T-cell (primary cell): ENCODE results near the gene DOK5. TPM values are rescaled to one million over a fixed set of nuclear protein-coding genes. Genes with fewer than 3 reads are reported as not detected.
A peak's percentile ranks its signal among the peaks of the same experiment; 100 is the strongest.

ENCODE experiments used
- ATAC-seq, 4 experiments: fragments of 200-7000 bp in 3 of 4; fragments of 150-1000 bp in 1 of 4; cut with Tn5 transposase; replicated peaks in 1 of 4; 1 replicate in 3 of 4; 2 replicates in 1 of 4; pipeline ENCODE4 v1.10.0; 2021; ENCODE audit warnings: moderate library complexity in 3 of 4, mild to moderate bottlenecking in 2 of 4, moderate number of reproducible peaks in 1 of 4
- CTCF ChIA-PET, 2 donors: fragments of 300-600 bp; sonication (Branson Sonifier 250); formaldehyde crosslinking; loops; one replicate each; lab custom pipeline; 2022; ENCODE audit warnings: antibody characterized with exemption in 2 of 2; lab: Charles Lee
- POLR2A ChIA-PET, 2 donors: fragments of 300-600 bp; sonication (Branson Sonifier 250); formaldehyde crosslinking; loops; one replicate each; lab custom pipeline; 2022; ENCODE audit warnings: antibody characterized with exemption in 2 of 2; lab: Charles Lee
- DNase-seq, 35 experiments: peaks; one replicate each; pipeline versions ENCODE4 v3.0.0 to v3.0.0-alpha.2; 2013 to 2023
- H3K27ac ChIP-seq: one replicate; pipeline ENCODE4 v1.5.1; 2013; ENCODE audit warnings: low read length
- H3K27me3 ChIP-seq, 2 experiments: replicated peaks in 1 of 2; 1 replicate in 1 of 2; 2 replicates in 1 of 2; pipeline versions ENCODE4 v1.6.1 to v1.7.0; 2013; ENCODE audit warnings: low read length in 1 of 2, mixed read lengths in 1 of 2; ENCODE audit not compliant: control insufficient read depth in 2 of 2, insufficient read depth in 2 of 2; ENCODE audit errors: extremely low read depth in 1 of 2
- H3K36me3 ChIP-seq, 2 donors: 1 replicate in 1 of 2; 2 replicates in 1 of 2; pipeline versions ENCODE4 v1.6.1 to v1.7.0; 2013; ENCODE audit warnings: low read length in 1 of 2; ENCODE audit not compliant: control insufficient read depth in 2 of 2, insufficient read depth in 1 of 2; ENCODE audit errors: extremely low read depth in 1 of 2
- H3K4me1 ChIP-seq, 2 experiments: 1 replicate in 1 of 2; 2 replicates in 1 of 2; pipeline versions ENCODE4 v1.6.1 to v1.7.0; 2013; ENCODE audit warnings: low read length in 2 of 2, mixed read lengths in 1 of 2; ENCODE audit not compliant: insufficient read depth in 2 of 2, control insufficient read depth in 1 of 2; ENCODE audit errors: extremely low read depth in 1 of 2
- H3K4me3 ChIP-seq, 2 donors: 1 replicate in 1 of 2; 2 replicates in 1 of 2; pipeline versions ENCODE4 v1.5.1 to v1.7.0; 2013; ENCODE audit warnings: mild to moderate bottlenecking in 2 of 2, low read length in 1 of 2, moderate library complexity in 1 of 2; ENCODE audit not compliant: control insufficient read depth in 1 of 2; ENCODE audit errors: extremely low read depth in 1 of 2
- H3K9me3 ChIP-seq: 2 replicates; pipeline ENCODE4 v1.7.0; 2013
- H3K27ac Mint-ChIP-seq, 2 donors: one replicate each; pipeline ENCODE4 v1.8.0; 2020 to 2021; ENCODE audit warnings: mild to moderate bottlenecking in 2 of 2, mixed read lengths in 2 of 2
- H3K27me3 Mint-ChIP-seq, 2 donors: one replicate each; pipeline ENCODE4 v1.8.0; 2021 to 2022; ENCODE audit warnings: mixed read lengths in 2 of 2
- H3K36me3 Mint-ChIP-seq: one replicate; pipeline ENCODE4 v1.8.0; 2021; ENCODE audit warnings: mixed read lengths
- H3K4me1 Mint-ChIP-seq, 3 donors: one replicate each; pipeline ENCODE4 v1.8.0; 2020 to 2022; ENCODE audit warnings: mixed read lengths in 3 of 3, mild to moderate bottlenecking in 1 of 3
- H3K4me3 Mint-ChIP-seq, 3 donors: one replicate each; pipeline ENCODE4 v1.8.0; 2020 to 2022; ENCODE audit warnings: mild to moderate bottlenecking in 3 of 3, mixed read lengths in 3 of 3, moderate library complexity in 3 of 3
- H3K9me3 Mint-ChIP-seq, 3 donors: one replicate each; pipeline ENCODE4 v1.8.0; 2020 to 2022; ENCODE audit warnings: mixed read lengths in 3 of 3
- WGBS: methylation state at CpG from one replicate; pipeline ENCODE4 v1.1.5; 2013; ENCODE audit warnings: missing lambda C conversion rate; ENCODE audit not compliant: insufficient coverage; 5-methylcytosine and 5-hydroxymethylcytosine counted together
- total RNA-seq, 35 experiments: library from RNA in 6 of 35; stranded (reverse) in 6 of 35; fragments of 120-200 nt in 1 of 35; gene quantifications; one replicate each; pipeline versions ENCODE4 v1.2.1 to v1.2.4 and lab custom pipeline; 2013 to 2026

DOK5 gene
- total RNA-seq, 5 donors from 2014 or later (not counting 1 experiment from before 2014, with no cell fraction given) = not detected

DNA sequence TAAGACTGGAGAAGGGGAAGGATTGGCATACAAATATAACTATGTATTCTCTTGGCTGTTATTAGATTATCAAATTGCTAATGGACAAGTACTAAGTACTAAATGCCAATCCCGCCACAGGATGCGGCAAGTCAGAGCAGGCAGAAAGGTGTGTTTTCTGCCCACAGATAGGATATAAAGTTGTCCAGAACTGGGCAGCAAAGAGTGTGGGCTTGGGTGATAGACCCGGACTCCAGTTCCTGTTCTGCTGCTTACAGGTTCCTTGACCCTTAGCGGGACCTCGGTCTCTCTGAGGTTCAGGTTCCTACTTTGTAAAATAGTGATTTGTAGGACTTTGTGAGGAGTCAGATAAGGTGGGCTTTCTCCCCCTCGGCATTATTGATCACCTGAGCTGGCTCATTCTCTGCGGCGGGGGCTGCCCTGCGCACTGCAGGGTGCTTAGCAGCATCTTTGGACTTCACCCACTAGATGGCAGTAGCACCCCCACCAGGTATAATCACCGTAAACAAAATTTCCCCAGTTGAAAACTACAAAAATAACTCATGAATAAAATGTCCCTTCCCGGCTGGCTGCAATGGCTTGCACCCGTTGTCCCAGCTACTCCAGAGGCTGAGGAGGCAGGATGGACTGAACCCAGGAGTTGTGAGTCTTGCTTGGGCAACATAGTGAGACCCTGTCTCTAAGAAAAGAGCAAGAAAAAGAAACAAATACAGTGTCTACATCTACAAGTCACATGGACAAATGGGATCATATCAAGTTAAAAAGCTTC is 193.1 kb downstream of the DOK5 start:
- Mint-ChIP-seq H3K4me1 (peaks cover 5 to 6% (median 5%) of the 10 kb centered on the region in 3 donors), H3K27me3 (peaks cover 18 to 41% of the 10 kb centered on the region in 2 donors), H3K36me3 (no peaks in the 10 kb centered on the region), H3K9me3 (no peaks in the 10 kb centered on the region), H3K4me3 (no peak overlapping the region), H3K27ac (no peak overlapping the region)
- Histone ChIP-seq H3K36me3 (no peaks in the 10 kb centered on the region), H3K9me3 (no peaks in the 10 kb centered on the region), H3K4me3 (no peak overlapping the region), H3K27ac (no peak overlapping the region), H3K27me3 (peaks cover 3 to 14% of the 10 kb centered on the region in 2 experiments), H3K4me1 (peaks cover 0 to 5% of the 10 kb centered on the region in 2 experiments)
- CTCF ChIA-PET = interaction anchor here (0.5 to 0.8 kb wide), 4 partner anchors 13 to 462 kb away, joined by 3 to 4 read pairs (median 4); no protein-coding TSS in a partner anchor
- peak in 1 of 4 experiments; percentile 53 for ATAC-seq
- 54% methylated on average over 6 of the region's 12 CpGs for WGBS
- peak in 12 of 35 experiments; percentile 0 to 42 (median 10) for DNase-seq
- POLR2A ChIA-PET = no interaction called here

DNA sequence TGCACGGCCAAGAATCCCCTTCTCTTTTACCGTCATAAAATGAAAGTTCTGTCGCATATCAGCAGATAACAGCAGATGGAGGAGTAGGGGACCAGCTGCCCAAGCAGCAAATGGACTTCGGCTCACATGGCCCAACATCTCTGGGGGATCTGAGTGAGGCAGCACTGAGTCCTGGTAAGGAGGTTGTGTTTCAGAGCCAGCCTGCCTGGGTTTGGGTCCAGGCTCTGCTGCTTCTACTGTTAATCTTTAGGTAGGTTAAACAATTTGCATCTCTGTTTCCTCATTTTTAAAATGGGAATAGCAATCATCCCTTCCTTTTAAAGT is 193.6 kb downstream of the DOK5 start:
- Mint-ChIP-seq H3K9me3 (no peaks in the 10 kb centered on the region), H3K27me3 (peaks cover 17 to 41% of the 10 kb centered on the region in 2 donors), H3K27ac (no peak overlapping the region), H3K4me1 (peaks cover 5 to 6% (median 5%) of the 10 kb centered on the region in 3 donors), H3K4me3 (no peak overlapping the region), H3K36me3 (no peaks in the 10 kb centered on the region)
- H3K4me3 ChIP-seq = no peak overlapping the region
- ATAC-seq (no peak), DNase-seq (no peak)
- POLR2A ChIA-PET = no interaction called here
- H3K9me3 ChIP-seq = no peaks in the 10 kb centered on the region
- H3K27ac ChIP-seq = no peak overlapping the region
- CTCF ChIA-PET = interaction anchor here in 1 of 2 donors (0.5 to 0.8 kb wide), 2 partner anchors 12 to 463 kb away, joined by 3 read pairs; no protein-coding TSS in a partner anchor
- peaks cover 3 to 14% of the 10 kb centered on the region in 2 experiments for H3K27me3 ChIP-seq
- H3K4me1 ChIP-seq = peaks cover 0 to 5% of the 10 kb centered on the region in 2 experiments
- no peaks in the 10 kb centered on the region for H3K36me3 ChIP-seq
- whole genome bisulfite sequencing = 73% methylated on average over 4 of the region's 4 CpGs

DNA sequence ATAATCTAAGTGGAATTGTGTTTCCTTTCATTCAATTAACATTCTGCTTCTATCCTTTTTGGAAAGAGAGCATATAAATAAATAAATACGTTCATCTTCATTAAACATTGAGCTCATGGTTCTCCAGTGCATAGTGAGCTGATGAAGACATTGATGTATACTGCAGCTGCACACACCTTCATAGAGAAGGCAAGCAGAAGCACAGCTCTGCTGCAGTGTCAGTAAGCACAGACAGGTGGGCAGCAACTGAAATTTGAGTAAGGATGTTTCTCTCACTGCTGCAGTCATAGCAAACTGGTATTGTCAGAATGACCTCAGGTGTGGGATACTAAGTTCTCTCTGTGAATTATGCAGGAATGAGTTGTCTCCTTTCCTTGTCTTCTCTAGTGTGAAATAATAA is 202.9 kb downstream of the DOK5 start:
- H3K36me3 ChIP-seq = no peaks in the 10 kb centered on the region
- H3K4me1 ChIP-seq = no peaks in the 10 kb centered on the region
- H3K27ac ChIP-seq = no peak overlapping the region
- no peak overlapping the region for H3K4me3 ChIP-seq
- peaks cover 0 to 13% of the 10 kb centered on the region in 2 experiments for H3K27me3 ChIP-seq
- Mint-ChIP-seq H3K4me1 (no peaks in the 10 kb centered on the region), H3K27ac (no peak overlapping the region), H3K9me3 (no peaks in the 10 kb centered on the region), H3K4me3 (no peak overlapping the region), H3K36me3 (no peaks in the 10 kb centered on the region), H3K27me3 (peaks cover 14 to 30% of the 10 kb centered on the region in 2 donors)
- no CpG with 5 or more reads among the region's 1 CpG for WGBS
- no peak for ATAC-seq
- ChIA-PET POLR2A (no interaction called here), CTCF (no interaction called here)
- no peaks in the 10 kb centered on the region for H3K9me3 ChIP-seq
- no peak for DNase-seq

DNA sequence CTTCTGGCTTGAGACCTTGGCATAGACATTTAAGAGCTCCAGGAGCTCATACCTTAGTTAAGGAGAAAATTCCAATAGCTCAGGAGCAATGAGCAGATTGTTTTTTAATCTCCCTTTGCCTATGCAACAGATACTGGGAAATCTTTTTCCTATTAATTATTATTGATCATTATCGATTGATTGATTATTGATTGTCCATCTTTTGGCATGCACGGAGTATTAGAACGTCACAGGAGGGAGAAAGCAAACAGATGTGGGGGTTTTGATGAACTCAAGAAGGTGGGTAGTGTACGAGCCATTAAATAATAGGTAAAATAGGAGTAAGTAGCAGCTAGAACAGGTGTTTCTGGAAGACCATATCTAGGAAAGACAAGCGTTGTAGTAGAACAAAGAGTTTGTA is 205.0 kb downstream of the DOK5 start:
- H3K27me3 Mint-ChIP-seq = peaks cover 21 to 32% of the 10 kb centered on the region in 2 donors
- ChIA-PET POLR2A (no interaction called here), CTCF (no interaction called here)

DNA sequence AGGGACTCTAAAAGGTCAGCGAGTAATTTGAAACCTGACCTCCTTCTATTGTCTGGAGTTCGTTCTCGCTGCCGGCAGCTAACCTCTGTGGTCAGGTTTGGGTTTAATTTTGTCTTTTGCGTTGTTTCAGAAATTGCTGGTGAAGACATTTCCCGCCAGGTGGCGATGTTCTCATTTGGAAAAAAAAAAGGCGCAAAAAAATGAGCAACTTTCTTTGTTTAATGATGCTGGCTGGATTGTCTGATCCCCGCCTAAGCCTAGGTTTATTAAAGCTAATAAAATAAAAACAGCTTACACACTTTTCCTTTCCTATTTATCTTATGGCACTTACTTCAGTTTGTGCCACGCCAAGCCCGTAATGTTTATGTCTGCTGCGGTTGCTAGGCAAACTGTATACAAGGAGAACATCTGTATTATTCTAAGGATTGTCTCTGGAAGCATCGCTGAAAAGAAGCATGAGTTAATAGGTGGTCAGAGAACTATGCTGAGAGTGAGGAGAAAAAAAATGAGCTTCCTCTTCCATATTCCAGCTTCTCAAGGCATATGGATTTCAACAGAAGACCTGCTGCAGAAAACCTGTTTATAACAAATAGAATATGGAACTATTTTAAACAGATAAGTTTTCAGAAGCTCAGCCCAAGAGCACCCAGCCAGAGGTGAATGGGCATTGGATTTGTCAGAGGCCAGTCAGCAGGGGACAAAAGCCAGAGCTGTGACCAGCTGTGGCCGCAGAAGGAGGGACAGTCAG is 205.7 kb downstream of the DOK5 start:
- Mint-ChIP-seq H3K27me3 (peaks cover 23 to 29% of the 10 kb centered on the region in 2 donors), H3K9me3 (no peaks in the 10 kb centered on the region), H3K4me1 (no peaks in the 10 kb centered on the region), H3K36me3 (no peaks in the 10 kb centered on the region), H3K4me3 (no peak overlapping the region), H3K27ac (no peak overlapping the region)
- CTCF ChIA-PET = interaction anchor here in 1 of 2 donors (0.7 to 1.2 kb wide), 3 partner anchors 12 to 469 kb away, joined by 3 to 4 read pairs (median 4); no protein-coding TSS in a partner anchor
- peaks cover 0 to 13% of the 10 kb centered on the region in 2 experiments for H3K27me3 ChIP-seq
- WGBS = 4% methylated on average over 3 of the region's 14 CpGs
- POLR2A ChIA-PET = interaction anchor here in 1 of 2 donors (0.6 kb wide), 1 partner anchor 125 kb away, joined by 3 read pairs; no protein-coding TSS in a partner anchor
- H3K36me3 ChIP-seq = no peaks in the 10 kb centered on the region
- ATAC-seq = no peak
- H3K4me3 ChIP-seq = no peak overlapping the region
- no peak overlapping the region for H3K27ac ChIP-seq
- H3K9me3 ChIP-seq = no peaks in the 10 kb centered on the region
- H3K4me1 ChIP-seq = no peaks in the 10 kb centered on the region
- DNase-seq = peak in 2 of 35 experiments; percentile 2 to 18

More for the DNA sequence above, 205.0 kb downstream of the DOK5 start:
- Histone ChIP-seq H3K9me3 (no peaks in the 10 kb centered on the region), H3K36me3 (no peaks in the 10 kb centered on the region), H3K4me3 (no peak overlapping the region), H3K27me3 (peaks cover 0 to 13% of the 10 kb centered on the region in 2 experiments), H3K27ac (no peak overlapping the region), H3K4me1 (no peaks in the 10 kb centered on the region)
- 40% methylated on average over 3 of the region's 5 CpGs for WGBS
- Mint-ChIP-seq H3K27ac (no peak overlapping the region), H3K4me1 (no peaks in the 10 kb centered on the region), H3K4me3 (no peak overlapping the region), H3K9me3 (no peaks in the 10 kb centered on the region), H3K36me3 (no peaks in the 10 kb centered on the region)
- ATAC-seq = no peak
- no peak for DNase-seq

DNA sequence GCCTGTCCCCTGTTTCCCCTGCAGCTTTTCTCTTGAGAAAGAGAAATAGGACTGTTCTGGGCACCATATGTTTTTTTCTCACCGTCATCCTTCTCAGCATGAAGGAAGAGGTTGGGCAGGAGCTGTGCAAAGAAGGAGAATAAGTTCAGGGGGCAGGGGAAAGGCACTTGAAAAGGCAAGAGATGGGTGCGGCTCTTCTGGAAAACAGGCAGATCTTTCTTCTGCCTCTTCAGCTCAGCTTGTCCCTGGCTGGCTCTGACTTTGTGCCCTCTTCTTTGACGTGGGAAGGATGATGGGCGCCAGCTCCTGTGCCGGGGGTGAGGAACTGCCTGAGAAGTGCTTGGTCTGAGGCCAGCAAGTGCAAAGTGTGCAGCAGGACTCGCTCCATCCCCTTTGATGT is 206.5 kb downstream of the DOK5 start:
- no peak overlapping the region for H3K4me3 ChIP-seq
- WGBS = 54% methylated on average over 4 of the region's 6 CpGs
- no peak overlapping the region for H3K27ac Mint-ChIP-seq
- H3K4me3 Mint-ChIP-seq = no peak overlapping the region
- H3K9me3 ChIP-seq = no peaks in the 10 kb centered on the region
- peaks cover 20 to 28% of the 10 kb centered on the region in 2 donors for H3K27me3 Mint-ChIP-seq
- ATAC-seq = no peak
- no peaks in the 10 kb centered on the region for H3K36me3 ChIP-seq
- H3K27ac ChIP-seq = no peak overlapping the region
- CTCF ChIA-PET = interaction anchor here in 1 of 2 donors (1.2 kb wide), 1 partner anchor 13 kb away, joined by 3 read pairs; no protein-coding TSS in a partner anchor
- POLR2A ChIA-PET = no interaction called here
- no peaks in the 10 kb centered on the region for H3K9me3 Mint-ChIP-seq
- no peaks in the 10 kb centered on the region for H3K4me1 ChIP-seq
- no peaks in the 10 kb centered on the region for H3K36me3 Mint-ChIP-seq
- H3K27me3 ChIP-seq = peaks cover 0 to 13% of the 10 kb centered on the region in 2 experiments
- no peak for DNase-seq
- H3K4me1 Mint-ChIP-seq = no peaks in the 10 kb centered on the region
